HCT116 (cell line): ENCODE data around the gene CPLX3.

Source experiments
- ATF3 ChIP-seq: IDR thresholded peaks from 2 replicates; pipeline ENCODE4 v1.6.1; 2012
- CTCF ChIP-seq, 3 experiments: fragments of 200-600 bp in 1 of 3; sonication (generic) in 1 of 3; IDR thresholded peaks in 2 of 3; conservative IDR thresholded peaks in 1 of 3; 2 replicates each; pipeline ENCODE4 v1.5.1; 2012 to 2017; ENCODE audit warnings: low read depth in 2 of 3, low read length in 2 of 3, antibody characterized with exemption in 1 of 3, borderline replicate concordance in 1 of 3, control low read depth in 1 of 3, mild to moderate bottlenecking in 1 of 3, mixed read lengths in 1 of 3, mixed run types in 1 of 3, moderate library complexity in 1 of 3; ENCODE audit not compliant: insufficient read depth in 1 of 3
- EZH2 ChIP-seq: fragments of 200-600 bp; sonication (generic); IDR thresholded peaks from 2 replicates; pipeline ENCODE4 v1.6.1; 2017; ENCODE audit warnings: antibody characterized with exemption, mixed run types
- FOSL1 ChIP-seq: IDR thresholded peaks from 2 replicates; pipeline ENCODE4 v1.6.1; 2012; ENCODE audit warnings: low read depth
- JUND ChIP-seq: IDR thresholded peaks from 2 replicates; pipeline ENCODE4 v1.6.1; 2012
- MAX ChIP-seq: IDR thresholded peaks from 2 replicates; pipeline ENCODE4 v1.6.1; 2012
- POLR2A ChIP-seq: IDR thresholded peaks from 2 replicates; pipeline ENCODE4 v1.7.0; 2011; ENCODE audit warnings: borderline replicate concordance; ENCODE audit not compliant: insufficient read depth, insufficient read length; ENCODE audit errors: extremely low read depth
- POLR2AphosphoS5 ChIP-seq: IDR thresholded peaks from 2 replicates; pipeline ENCODE4 v1.6.1; 2011; ENCODE audit warnings: mild to moderate bottlenecking, low read depth, low read length, moderate library complexity
- RAD21 ChIP-seq: IDR thresholded peaks from 2 replicates; pipeline ENCODE4 v1.6.1; 2012; ENCODE audit warnings: low read depth, mild to moderate bottlenecking
- SRF ChIP-seq: IDR thresholded peaks from 2 replicates; pipeline ENCODE4 v1.6.1; 2012; ENCODE audit warnings: low read depth
- YY1 ChIP-seq: IDR thresholded peaks from 2 replicates; pipeline ENCODE4 v1.6.1; 2011; ENCODE audit warnings: low read length, low read depth, moderate library complexity, mild to moderate bottlenecking; ENCODE audit not compliant: insufficient replicate concordance; ENCODE audit errors: extremely low read depth
- ZBTB33 ChIP-seq: IDR thresholded peaks from 2 replicates; pipeline ENCODE4 v1.6.1; 2011; ENCODE audit warnings: mild to moderate bottlenecking, low read length, moderate library complexity; ENCODE audit not compliant: insufficient replicate concordance; ENCODE audit errors: extremely low read depth
- ZNF274 ChIP-seq: fragments of 200-500 bp; sonication (Bioruptor generic); IDR thresholded peaks from 2 replicates; pipeline ENCODE4 v1.6.1; 2014; ENCODE audit warnings: mild to moderate bottlenecking, low read depth, low read length, inconsistent platforms

GRCh38 chr15:74866090-74866489, 39.7 kb downstream of the CPLX3 start:
- TF ChIP-seq POLR2A: no peak
- no peak for TF ChIP-seq CTCF (IDR thresholded peaks at IDR 0.05 in 2 of 3, conservative IDR thresholded peaks at IDR 0.05 in 1 of 3; ENCODE audit: borderline replicate concordance in 1 of 3, insufficient read depth in 1 of 3, low read depth in 2 of 3, low read length in 2 of 3)
- TF ChIP-seq ZNF274: no peak
- TF ChIP-seq SRF: no peak
- no peak for TF ChIP-seq ATF3
- no peak for TF ChIP-seq POLR2AphosphoS5
- peak; percentile 22; the same call in 1 of the 2 replicates for TF ChIP-seq JUND
- no peak for TF ChIP-seq RAD21
- no peak for TF ChIP-seq YY1
- TF ChIP-seq EZH2: no peak
- TF ChIP-seq FOSL1: no peak
- TF ChIP-seq ZBTB33: no peak
- TF ChIP-seq MAX: no peak
